ES-I3 (cell line): Measurements from ENCODE around the gene EMILIN2.

ENCODE experiments used
- H3K36me3 ChIP-seq: 2 replicates; pipeline ENCODE4 v1.6.1; 2013; ENCODE audit warnings: mild to moderate bottlenecking, low read length, control low read depth, moderate library complexity; ENCODE audit not compliant: insufficient read depth
- H3K4me1 ChIP-seq: 2 replicates; pipeline ENCODE4 v1.6.1; 2013; ENCODE audit warnings: mild to moderate bottlenecking, control low read depth, low read length; ENCODE audit not compliant: insufficient read depth
- H3K9ac ChIP-seq: 2 replicates; pipeline ENCODE4 v1.6.1; 2013; ENCODE audit warnings: low read depth, mild to moderate bottlenecking, low read length, moderate library complexity
- H3K9me3 ChIP-seq: 2 replicates; pipeline ENCODE4 v1.6.1; 2013; ENCODE audit warnings: mild to moderate bottlenecking, low read length, moderate library complexity; ENCODE audit not compliant: control insufficient read depth, insufficient read depth

The EMILIN2 gene

GRCh38 chr18:2917259-2918047, 70.6 kb downstream of the EMILIN2 start:
- peaks cover 8% of the 10 kb centered on the region; the same call in 1 of the 2 replicates for H3K36me3 ChIP-seq
- no peak overlapping the region for H3K9ac ChIP-seq
- H3K4me1 ChIP-seq = peaks cover 12% of the 10 kb centered on the region
- no peaks in the 10 kb centered on the region for H3K9me3 ChIP-seq

- Histone ChIP-seq H3K36me3 (peaks cover 7% of the 10 kb centered on the region; the same call in 1 of the 2 replicates), H3K9me3 (no peaks in the 10 kb centered on the region)
Observed at GRCh38 chr18:2918761-2919550, 72.2 kb downstream of the EMILIN2 start.

GRCh38 chr18:2919600-2919999, 72.8 kb downstream of the EMILIN2 start:
- Histone ChIP-seq H3K4me1 (peaks cover 12% of the 10 kb centered on the region), H3K9me3 (no peaks in the 10 kb centered on the region), H3K36me3 (peaks cover 10% of the 10 kb centered on the region; the same call in 1 of the 2 replicates), H3K9ac (no peak overlapping the region)

More at GRCh38 chr18:2918761-2919550, 72.2 kb downstream of the EMILIN2 start:
- Histone ChIP-seq H3K9ac (no peak overlapping the region), H3K4me1 (peaks cover 12% of the 10 kb centered on the region)

GRCh38 chr18:2920027-2920426, 73.2 kb downstream of the EMILIN2 start:
- Histone ChIP-seq H3K4me1 (peaks cover 12% of the 10 kb centered on the region), H3K9me3 (no peaks in the 10 kb centered on the region), H3K9ac (no peak overlapping the region), H3K36me3 (peaks cover 7% of the 10 kb centered on the region; the same call in 1 of the 2 replicates)

- Histone ChIP-seq H3K9me3 (no peaks in the 10 kb centered on the region), H3K36me3 (peaks cover 7% of the 10 kb centered on the region; the same call in 1 of the 2 replicates), H3K4me1 (peaks cover 12% of the 10 kb centered on the region), H3K9ac (no peak overlapping the region)
Observed at GRCh38 chr18:2920546-2921343, 73.9 kb downstream of the EMILIN2 start.

- peaks cover 5% of the 10 kb centered on the region; the same call in 1 of the 2 replicates for H3K4me1 ChIP-seq
- peaks cover 7% of the 10 kb centered on the region; the same call in 1 of the 2 replicates for H3K36me3 ChIP-seq
- H3K9me3 ChIP-seq = no peaks in the 10 kb centered on the region
- no peak overlapping the region for H3K9ac ChIP-seq
Observed at GRCh38 chr18:2921778-2922177, 75.0 kb downstream of the EMILIN2 start.

GRCh38 chr18:2923464-2923863, 76.7 kb downstream of the EMILIN2 start:
- H3K9me3 ChIP-seq = no peaks in the 10 kb centered on the region
- H3K4me1 ChIP-seq = no peaks in the 10 kb centered on the region
- H3K9ac ChIP-seq = no peak overlapping the region
- peaks cover 10% of the 10 kb centered on the region for H3K36me3 ChIP-seq

- peaks cover 7% of the 10 kb centered on the region for H3K36me3 ChIP-seq
- no peaks in the 10 kb centered on the region for H3K4me1 ChIP-seq
- no peaks in the 10 kb centered on the region for H3K9me3 ChIP-seq
- H3K9ac ChIP-seq = no peak overlapping the region
Observed at GRCh38 chr18:2924920-2925319, 78.1 kb downstream of the EMILIN2 start.

GRCh38 chr18:2926528-2926927, 79.7 kb downstream of the EMILIN2 start:
- Histone ChIP-seq H3K36me3 (peaks cover 7% of the 10 kb centered on the region), H3K4me1 (no peaks in the 10 kb centered on the region)

GRCh38 chr18:2927745-2928144, 80.9 kb downstream of the EMILIN2 start:
- no peaks in the 10 kb centered on the region for H3K9me3 ChIP-seq
- peaks cover 7% of the 10 kb centered on the region for H3K36me3 ChIP-seq
- no peak overlapping the region for H3K9ac ChIP-seq
- H3K4me1 ChIP-seq = peaks cover 1% of the 10 kb centered on the region; the same call in 1 of the 2 replicates

More at GRCh38 chr18:2926528-2926927, 79.7 kb downstream of the EMILIN2 start:
- H3K9ac ChIP-seq = no peak overlapping the region
- H3K9me3 ChIP-seq = no peaks in the 10 kb centered on the region

- Histone ChIP-seq H3K9me3 (no peaks in the 10 kb centered on the region), H3K36me3 (peaks cover 4% of the 10 kb centered on the region), H3K9ac (no peak overlapping the region; the same call in 1 of the 2 replicates), H3K4me1 (peaks cover 4% of the 10 kb centered on the region; the same call in 1 of the 2 replicates)
Observed at GRCh38 chr18:2932247-2933181, 85.7 kb downstream of the EMILIN2 start.

- no peak overlapping the region for H3K9ac ChIP-seq
- H3K4me1 ChIP-seq = peaks cover 4% of the 10 kb centered on the region; the same call in 1 of the 2 replicates
- no peaks in the 10 kb centered on the region for H3K9me3 ChIP-seq
- peaks cover 2% of the 10 kb centered on the region; the same call in 1 of the 2 replicates for H3K36me3 ChIP-seq
Observed at GRCh38 chr18:2933995-2934394, 87.2 kb downstream of the EMILIN2 start.
